GM10847 (cell line): ENCODE results near the gene ZNF83.

Experiments
- POLR2A ChIP-seq: IDR thresholded peaks from 2 replicates; pipeline ENCODE4 v1.6.1; 2011; ENCODE audit not compliant: insufficient read length; ENCODE audit errors: extremely low read depth

The ZNF83 gene

DNA sequence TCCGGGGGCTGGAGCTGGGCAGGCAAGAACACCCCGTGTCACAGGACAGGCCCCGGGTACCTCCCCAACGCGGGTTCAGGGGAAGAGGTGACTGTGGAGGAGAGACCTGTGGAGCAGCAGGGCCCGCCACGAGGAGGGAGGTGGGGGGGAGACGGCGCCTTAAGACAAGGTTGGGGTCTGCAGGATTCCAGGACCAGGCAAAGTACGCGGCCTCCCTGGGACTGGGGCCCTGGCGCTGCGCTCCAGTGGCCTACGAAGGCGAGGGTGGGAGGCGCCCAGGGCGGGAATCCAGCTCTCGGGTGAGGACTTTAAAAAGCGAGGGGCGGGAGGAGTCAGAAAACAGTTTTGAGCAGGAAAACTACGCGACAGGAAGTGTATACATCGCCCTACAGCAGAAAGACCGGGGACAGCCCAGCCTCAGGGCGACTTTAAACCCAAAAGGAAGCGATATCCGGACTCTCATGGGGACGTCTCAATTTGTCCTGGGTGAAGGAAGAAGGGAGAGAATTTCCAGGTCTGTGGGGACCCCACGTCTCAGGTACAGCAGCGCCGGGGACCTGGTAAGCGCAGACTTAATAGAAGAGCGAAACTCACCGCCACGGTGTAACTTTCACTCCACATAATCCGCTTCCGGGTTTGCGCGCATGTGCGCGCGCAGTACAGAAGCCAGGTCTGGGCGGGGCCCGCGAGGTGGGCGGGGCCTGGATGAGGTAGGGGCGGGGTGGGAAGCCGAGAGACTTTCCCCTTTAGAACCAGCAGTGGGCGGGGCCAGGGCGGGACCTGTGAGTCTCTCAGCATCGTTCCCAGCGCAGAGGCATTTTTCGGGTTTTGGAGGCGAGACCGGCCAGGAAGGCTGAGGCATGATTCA, at the start of gene ZNF83:
ZNF83 (minus strand) TSS at position 638 of the 868 bp plus-strand sequence.
- peak; percentile 44 for TF ChIP-seq POLR2A

GRCh38 chr19:52687684-52688083, 49.5 kb upstream of the ZNF83 start:
- no peak for TF ChIP-seq POLR2A

GRCh38 chr19:52685811-52686210, 47.7 kb upstream of the ZNF83 start:
- TF ChIP-seq POLR2A = no peak

- TF ChIP-seq POLR2A = no peak
Observed at GRCh38 chr19:52679598-52679997, 41.4 kb upstream of the ZNF83 start.

GRCh38 chr19:52673014-52673413, 34.9 kb upstream of the ZNF83 start:
- no peak for TF ChIP-seq POLR2A

DNA sequence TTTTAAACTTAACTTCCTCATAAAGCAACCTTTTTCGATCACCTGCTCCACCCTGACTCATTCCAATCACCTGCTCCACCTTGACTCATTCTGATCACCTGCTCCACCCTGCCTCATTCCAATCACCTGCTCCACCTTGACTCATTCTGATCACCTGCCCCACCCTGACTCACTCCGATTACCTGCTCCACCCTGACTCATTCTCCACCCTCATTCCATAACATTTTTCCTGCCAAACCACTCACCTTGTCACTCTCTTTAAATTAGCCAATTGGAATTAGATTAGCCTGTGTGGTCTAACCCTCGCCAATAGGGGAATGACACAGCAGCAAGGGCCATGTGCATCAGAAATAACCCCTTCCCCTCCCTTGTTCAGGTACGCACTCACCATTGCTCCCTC, 31.9 kb upstream of the ZNF83 start:
- no peak for TF ChIP-seq POLR2A

DNA sequence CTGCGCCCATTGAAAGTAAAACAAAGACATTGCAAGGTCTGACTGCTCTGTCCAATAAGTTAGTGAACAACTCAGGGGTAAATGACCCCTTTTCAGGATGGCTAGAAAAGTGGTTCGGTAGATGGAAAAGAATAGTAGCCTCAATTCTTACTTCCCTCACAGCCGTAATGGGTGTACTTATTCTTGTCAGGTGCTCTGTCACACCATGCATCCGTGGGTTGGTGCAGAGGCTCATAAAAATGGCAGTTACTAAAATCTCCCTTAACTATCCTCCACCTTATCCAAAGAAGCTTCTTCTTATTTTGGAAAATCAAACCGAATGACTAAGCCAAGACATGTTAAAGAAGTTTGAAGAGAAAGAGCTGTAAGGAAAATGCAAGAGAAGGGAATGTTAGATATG, 31.4 kb upstream of the ZNF83 start:
- no peak for TF ChIP-seq POLR2A

DNA sequence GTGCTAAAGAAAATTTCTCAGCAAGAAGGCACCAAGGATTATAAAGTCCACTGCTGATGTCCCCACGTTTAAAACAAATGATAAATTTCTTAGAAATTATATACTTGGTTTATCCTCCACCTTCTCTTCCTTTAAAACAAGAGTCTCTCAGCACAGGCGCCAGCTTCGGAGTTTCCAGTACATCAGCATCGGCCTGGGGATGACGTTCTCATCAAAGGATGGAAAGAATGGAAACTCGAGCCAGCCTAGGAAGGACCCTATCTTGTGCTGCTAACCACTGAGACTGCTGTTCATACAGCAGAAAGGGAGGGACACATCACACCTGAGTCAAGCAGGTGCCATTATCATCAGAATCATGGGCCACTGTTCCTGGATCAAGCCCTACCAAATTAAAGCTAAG, 29.8 kb upstream of the ZNF83 start:
- TF ChIP-seq POLR2A = no peak

DNA sequence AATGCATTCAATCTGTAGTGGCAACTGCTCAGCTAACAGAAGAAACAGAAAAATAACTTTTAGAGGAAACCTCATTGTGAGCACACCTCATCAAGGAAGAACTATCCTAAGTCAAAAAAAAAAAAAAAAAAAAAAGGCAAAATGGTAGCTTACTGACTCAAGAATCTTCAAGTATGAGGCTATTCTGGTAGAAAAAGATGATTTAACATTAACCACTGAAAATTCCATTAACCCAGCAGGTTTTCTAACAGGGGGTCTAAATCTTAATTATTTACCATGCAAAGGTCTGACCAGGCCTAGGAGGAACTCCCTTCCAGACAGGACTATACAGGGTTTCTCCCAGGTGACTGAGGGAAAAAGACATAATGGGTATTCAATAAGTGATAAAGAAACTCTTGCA, 28.4 kb upstream of the ZNF83 start:
- no peak for TF ChIP-seq POLR2A

DNA sequence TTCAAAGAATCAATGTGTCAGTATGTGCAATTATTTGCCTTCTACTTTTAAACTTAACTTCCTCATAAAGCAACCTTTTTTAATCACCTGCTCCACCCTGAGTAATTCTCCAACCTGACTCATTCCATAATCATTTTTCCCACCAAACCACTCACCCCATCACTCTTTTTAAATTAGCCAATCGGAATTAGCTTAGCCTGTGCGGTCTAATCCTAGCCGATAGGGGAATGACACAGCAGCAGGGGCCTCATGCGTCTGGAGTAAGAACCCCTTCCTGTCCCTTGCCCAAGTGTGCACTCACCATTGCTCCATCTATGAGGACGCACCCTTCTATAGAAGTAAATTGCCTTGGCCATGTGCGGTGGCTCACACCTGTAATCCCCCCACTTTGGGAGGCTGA, 27.4 kb upstream of the ZNF83 start:
- no peak for TF ChIP-seq POLR2A

DNA sequence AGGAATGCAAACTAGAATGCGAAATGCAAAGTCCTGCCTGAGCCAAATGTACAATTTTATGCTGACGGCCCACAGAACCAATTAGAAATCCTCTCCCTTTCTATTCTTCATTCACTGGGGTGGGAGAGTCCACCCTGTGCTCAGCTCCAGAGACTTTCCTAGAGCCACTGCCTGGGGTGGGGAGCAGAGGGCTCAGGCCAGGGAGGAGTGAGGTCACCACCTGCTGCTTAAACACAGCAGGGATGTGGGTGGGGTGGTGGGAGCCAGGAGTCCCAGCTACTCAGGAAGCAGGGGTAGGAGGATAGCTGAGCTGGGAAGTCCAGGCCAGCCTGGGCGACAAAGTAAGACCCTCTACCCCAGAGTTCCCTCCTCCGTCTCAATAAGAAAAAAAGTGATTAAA, 26.9 kb upstream of the ZNF83 start:
- TF ChIP-seq POLR2A = no peak

DNA sequence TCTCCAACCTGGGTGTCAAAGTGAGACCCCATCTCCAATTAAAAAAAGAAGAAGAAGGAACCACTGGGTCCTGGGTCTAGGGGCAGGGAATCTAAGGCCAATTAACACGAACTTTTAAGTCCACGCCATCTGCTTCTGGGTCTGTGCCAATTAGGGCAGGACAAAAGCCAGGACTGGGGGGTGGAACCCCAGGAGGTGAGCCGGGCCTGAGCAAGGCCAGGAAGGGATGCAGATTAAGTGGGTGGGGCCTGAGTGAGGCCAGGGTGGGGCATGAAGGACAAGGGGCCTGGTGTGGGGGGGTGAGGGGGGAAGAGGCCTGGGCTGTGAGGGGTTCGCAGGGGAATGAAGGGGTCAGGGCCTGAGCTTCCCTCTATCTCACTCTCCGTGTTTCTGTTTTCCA, 26.3 kb upstream of the ZNF83 start:
- no peak for TF ChIP-seq POLR2A

DNA sequence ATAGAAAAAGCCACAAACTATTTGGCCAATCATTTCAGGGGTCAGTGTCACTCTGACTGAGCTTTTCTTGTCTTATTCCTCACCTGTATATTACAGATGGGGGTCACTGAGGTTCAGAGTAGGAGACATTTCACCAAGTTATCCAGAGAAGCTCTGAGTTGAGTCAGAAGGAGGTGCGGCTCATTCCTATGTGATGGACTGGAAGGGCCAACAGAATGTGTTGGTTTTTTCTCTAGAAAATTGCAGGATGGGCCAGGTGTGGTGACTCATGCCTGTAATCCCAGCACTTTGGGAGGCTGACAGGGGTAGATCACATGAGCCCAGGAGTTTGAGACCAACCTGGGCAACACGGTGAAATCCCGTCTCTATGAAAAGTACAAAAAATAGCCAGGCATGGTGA, 24.5 kb upstream of the ZNF83 start:
- TF ChIP-seq POLR2A = no peak

DNA sequence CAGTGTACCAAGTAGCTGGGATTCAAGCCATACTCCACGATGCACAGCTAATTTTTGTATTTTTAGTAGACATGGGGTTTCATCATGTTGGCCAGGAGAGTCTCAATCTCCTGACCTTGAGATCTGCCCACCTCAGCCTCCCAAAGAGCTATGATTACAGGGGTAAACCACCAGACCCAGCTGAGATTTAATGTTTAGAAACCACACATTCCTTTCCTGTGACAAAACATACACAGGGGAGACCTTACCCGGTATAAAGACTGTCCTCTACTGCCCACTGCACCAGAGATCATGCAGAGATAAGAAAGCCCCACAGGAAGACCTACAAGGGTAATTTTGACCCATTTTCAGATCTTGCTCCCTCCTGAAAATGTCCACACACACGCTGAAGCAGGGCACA, 22.8 kb upstream of the ZNF83 start:
- no peak for TF ChIP-seq POLR2A

DNA sequence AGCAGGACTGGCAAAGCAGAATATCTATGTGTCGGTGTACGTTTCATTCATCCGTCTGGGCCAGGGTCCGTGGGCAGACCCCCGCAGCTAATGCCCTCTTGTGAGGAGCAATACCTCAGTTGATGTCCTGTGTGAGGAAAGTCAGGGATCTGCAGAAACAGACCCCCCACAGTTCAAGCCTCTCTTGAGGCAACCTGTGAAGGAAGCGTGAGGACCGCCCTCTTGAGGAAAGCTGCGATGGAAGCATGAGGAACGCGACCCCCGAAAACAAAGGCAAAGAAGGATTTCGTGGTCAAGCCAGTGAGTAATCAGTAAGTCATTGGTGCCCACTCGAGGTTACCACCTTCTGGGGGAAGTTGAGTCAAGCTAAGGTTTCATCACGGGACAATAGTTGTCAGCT, 20.9 kb upstream of the ZNF83 start:
- TF ChIP-seq POLR2A = no peak

- no peak for TF ChIP-seq POLR2A
Observed at GRCh38 chr19:52658595-52658994, 20.4 kb upstream of the ZNF83 start.

DNA sequence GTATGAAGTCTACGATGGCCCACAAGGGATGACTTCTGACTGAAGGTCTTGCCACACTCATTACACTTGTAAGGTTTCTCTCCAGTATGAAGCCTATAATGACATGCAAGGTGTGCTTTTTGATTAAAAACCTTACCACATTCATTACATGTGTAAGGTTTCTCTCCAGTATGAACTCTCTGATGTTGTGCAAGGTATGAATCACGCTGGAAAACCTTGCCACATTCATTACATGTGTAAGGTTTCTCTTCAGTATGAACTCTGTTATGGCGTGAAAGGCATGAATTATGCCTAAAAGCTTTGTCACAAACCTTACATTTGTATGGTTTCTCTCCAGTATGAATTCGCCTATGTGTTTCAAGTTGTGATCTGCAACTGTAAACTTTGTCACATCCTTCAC, 15.0 kb upstream of the ZNF83 start:
- no peak for TF ChIP-seq POLR2A
